Upper lobe of left lung (tissue), 4 donors: Measurements from ENCODE around the gene NCCRP1.

Experiments
- CTCF ChIP-seq, 6 experiments: fragments of 450-650 bp in 4 of 6; fragments of 200-600 bp in 2 of 6; sonication (generic) in 2 of 6; IDR thresholded peaks; one replicate each; pipeline ENCODE4 v1.5.1; 2016 to 2019; ENCODE audit warnings: antibody characterized with exemption in 6 of 6
- EP300 ChIP-seq, 4 donors: sonication (generic); formaldehyde crosslinking; IDR thresholded peaks; one replicate each; pipeline ENCODE4 v1.5.1; 2017; ENCODE audit warnings: antibody characterized with exemption in 4 of 4, control low read depth in 2 of 4
- POLR2A ChIP-seq, 4 donors: fragments of 450-650 bp; IDR thresholded peaks; one replicate each; pipeline ENCODE4 v1.5.1; 2016 to 2017; ENCODE audit warnings: antibody characterized with exemption in 4 of 4, mild to moderate bottlenecking in 2 of 4
- POLR2AphosphoS5 ChIP-seq, 2 donors: sonication (generic); formaldehyde crosslinking; IDR thresholded peaks; one replicate each; pipeline ENCODE4 v1.5.1; 2017; ENCODE audit warnings: antibody characterized with exemption in 2 of 2

GRCh38 chr19:39193803-39194202 is 3.0 kb upstream of the NCCRP1 start:
- TF ChIP-seq CTCF (IDR thresholded peaks at IDR 0.05) (no peak), POLR2A (IDR thresholded peaks at IDR 0.05) (no peak), EP300 (IDR thresholded peaks at IDR 0.05) (no peak), POLR2AphosphoS5 (IDR thresholded peaks at IDR 0.05) (no peak)
